ENCODE results near the gene AP1S2.

The AP1S2 gene

GRCh38 chrX:15808254-15808653 lies 46.4 kb downstream of the AP1S2 start:
- no peak for DNase-seq (ENCODE audit: low read depth)

GRCh38 chrX:15804563-15804962 lies 50.0 kb downstream of the AP1S2 start:
- no peak for DNase-seq (ENCODE audit: low read depth)

- no peak for DNase-seq (ENCODE audit: low read depth)
These were observed 56.9 kb downstream of the AP1S2 start for GRCh38 chrX:15797707-15798106.

- no peak for DNase-seq (ENCODE audit: low read depth)
These were observed 63.8 kb downstream of the AP1S2 start for GRCh38 chrX:15790769-15791290.

GRCh38 chrX:15789979-15790768 lies 64.4 kb downstream of the AP1S2 start, which contains the start of gene ZRSR2:
Gene ZRSR2, plus strand, starts transcription at chrX:15790484. Its CDS starts 12 bp downstream, at chrX:15790496.
- DNase-seq (ENCODE audit: low read depth), result peak; percentile 89

GRCh38 chrX:15786915-15787314 lies 67.7 kb downstream of the AP1S2 start:
- DNase-seq (ENCODE audit: low read depth), result no peak

GRCh38 chrX:15785176-15785750 lies 69.3 kb downstream of the AP1S2 start:
- DNase-seq (ENCODE audit: low read depth), result no peak

- DNase-seq (ENCODE audit: low read depth), result no peak
These were observed 72.5 kb downstream of the AP1S2 start for GRCh38 chrX:15781961-15782699.
